ENCODE data around the gene PTPRN2.

The PTPRN2 gene

DNA sequence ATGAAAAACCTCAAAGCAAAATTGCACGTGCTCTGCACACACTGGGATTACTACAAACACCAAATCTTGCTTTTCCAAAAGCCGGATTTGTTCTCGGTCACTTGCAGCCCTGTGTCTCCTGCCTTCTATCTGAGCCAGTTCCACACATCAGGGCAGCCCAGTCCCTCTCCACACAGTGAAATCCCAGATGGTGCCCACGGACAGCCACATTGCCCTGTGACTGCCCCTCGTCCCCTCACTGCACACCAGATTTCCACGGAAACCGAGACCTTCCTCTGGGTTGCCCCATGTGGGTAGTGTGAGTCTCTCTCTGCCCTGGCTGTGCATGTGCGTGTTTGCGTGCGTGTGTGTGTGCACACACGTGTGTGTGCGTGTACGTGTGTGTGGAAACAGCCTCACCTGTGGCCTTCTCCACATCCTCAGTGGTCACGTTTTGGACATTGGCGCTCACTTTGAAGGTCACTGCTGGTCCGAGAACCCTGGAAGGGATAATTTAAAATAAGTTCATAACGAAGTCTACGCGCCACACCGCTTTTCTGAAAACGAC is 506.7 kb downstream of the PTPRN2 start:
- TF ChIP-seq, protein P1, sequence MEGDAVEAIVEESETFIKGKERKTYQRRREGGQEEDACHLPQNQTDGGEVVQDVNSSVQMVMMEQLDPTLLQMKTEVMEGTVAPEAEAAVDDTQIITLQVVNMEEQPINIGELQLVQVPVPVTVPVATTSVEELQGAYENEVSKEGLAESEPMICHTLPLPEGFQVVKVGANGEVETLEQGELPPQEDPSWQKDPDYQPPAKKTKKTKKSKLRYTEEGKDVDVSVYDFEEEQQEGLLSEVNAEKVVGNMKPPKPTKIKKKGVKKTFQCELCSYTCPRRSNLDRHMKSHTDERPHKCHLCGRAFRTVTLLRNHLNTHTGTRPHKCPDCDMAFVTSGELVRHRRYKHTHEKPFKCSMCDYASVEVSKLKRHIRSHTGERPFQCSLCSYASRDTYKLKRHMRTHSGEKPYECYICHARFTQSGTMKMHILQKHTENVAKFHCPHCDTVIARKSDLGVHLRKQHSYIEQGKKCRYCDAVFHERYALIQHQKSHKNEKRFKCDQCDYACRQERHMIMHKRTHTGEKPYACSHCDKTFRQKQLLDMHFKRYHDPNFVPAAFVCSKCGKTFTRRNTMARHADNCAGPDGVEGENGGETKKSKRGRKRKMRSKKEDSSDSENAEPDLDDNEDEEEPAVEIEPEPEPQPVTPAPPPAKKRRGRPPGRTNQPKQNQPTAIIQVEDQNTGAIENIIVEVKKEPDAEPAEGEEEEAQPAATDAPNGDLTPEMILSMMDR (IDR thresholded peaks at IDR 0.05; ENCODE audit: borderline replicate concordance, insufficient read depth, low read depth, low read length) = no peak
- no peak overlapping the region for H3K4me3 ChIP-seq (ENCODE audit: low read depth, low read length)

DNA sequence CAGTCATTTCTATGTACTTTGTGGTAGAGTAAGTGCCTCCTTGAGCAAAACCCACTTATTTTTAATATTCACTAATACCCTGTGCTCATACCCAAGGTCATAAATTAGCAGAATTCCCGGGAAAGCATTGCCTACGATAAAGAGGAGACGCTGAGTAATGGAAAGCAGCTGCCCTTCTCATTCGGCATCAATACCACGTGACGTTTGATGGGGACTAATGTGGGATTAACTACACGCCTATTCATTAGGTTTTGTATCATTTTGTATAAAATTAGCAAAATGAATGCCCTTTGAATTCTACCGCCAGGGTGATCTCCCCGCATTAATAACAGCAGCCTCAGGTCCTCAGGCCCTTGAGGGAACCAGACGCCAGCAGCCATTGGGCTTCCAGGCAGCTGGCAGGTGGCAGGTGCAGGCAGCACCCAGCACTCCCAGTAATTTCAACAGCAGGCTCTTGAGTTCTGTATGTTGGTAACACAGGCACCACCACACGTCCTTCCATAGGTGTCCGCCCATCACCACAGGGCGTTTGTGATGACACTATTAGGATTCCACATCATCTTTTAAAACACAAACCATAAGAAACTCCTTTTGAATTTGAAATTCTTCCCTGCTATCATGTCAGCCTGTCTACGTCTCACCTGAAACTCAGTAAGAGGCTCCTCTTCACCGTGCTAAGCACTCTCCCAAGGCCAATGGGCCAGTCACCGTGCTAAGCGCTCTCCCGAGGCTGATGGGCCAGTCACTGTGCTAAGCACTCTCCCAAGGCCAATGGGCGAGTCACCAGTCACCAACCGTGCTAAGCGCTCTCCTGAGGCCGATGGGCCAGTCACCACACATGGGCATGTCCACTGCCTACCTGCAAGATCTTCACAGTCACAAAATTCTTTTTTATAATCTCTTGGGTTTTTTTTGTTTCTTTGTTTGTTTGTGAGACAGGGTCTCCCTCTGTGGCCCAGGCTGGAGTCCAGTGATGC is 509.4 kb downstream of the PTPRN2 start:
- H3K4me3 ChIP-seq (ENCODE audit: low read depth, low read length) = no peak overlapping the region
- TF ChIP-seq, protein P1 (IDR thresholded peaks at IDR 0.05; ENCODE audit: borderline replicate concordance, insufficient read depth, low read depth, low read length) = no peak

DNA sequence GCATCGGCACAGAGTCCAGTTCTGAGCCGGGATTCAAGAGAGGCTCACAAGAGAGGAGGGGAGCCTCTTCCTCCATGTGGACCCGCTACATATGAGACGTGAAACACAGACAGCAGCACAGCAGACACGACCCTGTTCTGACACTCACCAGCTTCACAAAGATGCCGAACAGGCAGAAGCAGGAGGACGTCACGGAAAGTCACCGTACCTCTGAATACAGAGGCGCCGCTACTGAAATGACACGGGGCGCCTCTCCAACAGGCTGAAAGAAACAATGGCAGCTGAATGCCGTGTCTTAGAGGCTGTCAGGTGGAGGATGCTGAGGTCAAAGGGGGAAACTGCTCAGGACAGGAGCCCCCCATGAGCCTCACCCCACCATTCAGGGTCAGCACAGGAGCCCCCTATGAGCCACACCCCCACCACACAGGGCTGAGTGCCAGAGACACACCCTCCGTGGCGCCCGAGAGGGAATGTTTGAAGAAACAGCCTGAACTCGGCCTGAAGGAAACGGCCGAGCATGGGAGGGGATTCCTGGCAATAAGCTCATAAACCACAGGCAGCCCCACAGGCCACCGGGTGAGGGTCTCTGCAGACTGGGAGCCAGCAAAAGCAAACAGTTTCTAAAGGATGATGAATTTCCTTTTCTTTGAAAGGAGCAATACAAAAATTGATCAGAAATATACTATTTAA is 510.3 kb downstream of the PTPRN2 start:
- TF ChIP-seq, protein P1 (IDR thresholded peaks at IDR 0.05; ENCODE audit: borderline replicate concordance, insufficient read depth, low read depth, low read length) = no peak
- H3K4me3 ChIP-seq (ENCODE audit: low read depth, low read length) = no peak overlapping the region

DNA sequence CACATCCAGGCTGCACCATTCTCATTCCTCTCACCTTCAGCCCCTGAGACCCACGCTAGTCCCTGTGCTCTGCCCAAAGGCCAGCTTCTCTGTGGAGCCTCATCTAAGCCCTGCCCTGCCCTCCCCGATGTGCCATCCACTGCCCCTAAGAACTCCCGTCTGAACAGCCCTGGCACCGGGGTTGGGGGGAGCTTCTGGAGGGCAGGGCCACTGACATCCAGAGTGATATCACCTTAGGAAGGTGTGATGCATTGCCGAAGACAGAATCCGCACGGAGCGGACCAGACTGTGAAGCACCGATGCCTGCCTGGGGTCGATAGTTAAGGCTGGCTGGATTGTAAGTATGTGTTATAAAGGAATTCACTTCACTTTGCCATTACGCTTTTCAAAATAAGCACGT is 511.0 kb downstream of the PTPRN2 start:
- TF ChIP-seq, protein P1 (IDR thresholded peaks at IDR 0.05; ENCODE audit: borderline replicate concordance, insufficient read depth, low read depth, low read length) = no peak

DNA sequence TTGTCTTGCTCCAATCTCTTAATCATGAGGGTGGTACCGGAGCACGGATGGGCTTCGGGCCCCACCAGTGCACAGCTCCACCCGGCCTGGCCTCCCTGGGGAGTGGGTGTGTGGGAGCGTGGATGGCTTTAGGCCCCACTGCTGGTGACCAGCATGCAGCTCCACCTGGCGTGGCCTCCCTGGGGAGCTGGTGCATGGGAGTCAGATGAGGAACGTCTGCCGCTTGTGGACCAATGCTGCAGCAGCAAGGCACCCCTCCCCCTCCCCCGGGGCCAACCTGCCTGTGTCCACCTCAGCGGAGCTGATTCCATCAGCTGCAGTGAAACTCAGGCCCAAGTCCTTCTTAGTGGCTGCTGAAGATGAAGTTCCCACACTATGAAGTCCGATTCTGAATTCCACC is 511.4 kb downstream of the PTPRN2 start:
- no peak overlapping the region for H3K4me3 ChIP-seq (ENCODE audit: low read depth, low read length)
- TF ChIP-seq, protein P1 (IDR thresholded peaks at IDR 0.05; ENCODE audit: borderline replicate concordance, insufficient read depth, low read depth, low read length) = no peak

More for the DNA sequence above, 511.0 kb downstream of the PTPRN2 start:
- H3K4me3 ChIP-seq (ENCODE audit: low read depth, low read length) = no peak overlapping the region

DNA sequence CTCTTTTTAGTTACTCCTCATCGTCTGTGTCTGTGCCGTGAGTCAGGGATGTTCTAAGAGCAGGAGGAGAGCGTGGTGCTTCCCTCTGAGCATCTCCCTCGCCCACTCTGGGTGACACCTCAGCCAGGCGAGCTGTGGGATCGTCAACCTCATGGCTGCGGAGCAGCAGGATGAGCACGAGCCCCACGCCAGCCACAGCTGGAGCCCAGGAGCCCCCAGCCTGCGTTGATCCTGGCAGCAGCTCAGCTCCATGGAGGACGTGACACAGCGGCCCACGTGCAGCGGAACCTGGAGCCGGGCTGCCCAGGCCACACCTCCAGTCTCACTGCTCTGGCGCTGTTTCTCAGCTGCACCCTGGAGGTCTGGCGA is 512.0 kb downstream of the PTPRN2 start:
- TF ChIP-seq, protein P1 (IDR thresholded peaks at IDR 0.05; ENCODE audit: borderline replicate concordance, insufficient read depth, low read depth, low read length) = no peak
- H3K4me3 ChIP-seq (ENCODE audit: low read depth, low read length) = no peak overlapping the region
